Keratinocyte (primary cell): ENCODE measurements around the gene ARMC9. TPM values are rescaled to one million over a fixed set of nuclear protein-coding genes. Genes with fewer than 3 reads are reported as not detected.
A peak's percentile ranks its signal among the peaks of the same experiment; 100 is the strongest.

Experiments used
- DNase-seq: peaks from one replicate; pipeline ENCODE4 v3.0.0-alpha.2; 2011; ENCODE audit warnings: low read depth, missing footprints, low spot score
- FAIRE-seq: peaks from 2 replicates; lab custom pipeline; 2011; peaks lifted over from hg19 to GRCh38; lab: Jason Lieb, UNC
- H2AFZ ChIP-seq: 2 replicates; pipeline ENCODE4 v1.6.0; 2012; ENCODE audit warnings: low read length, control low read depth, inconsistent platforms; ENCODE audit not compliant: control insufficient read depth
- H3K27ac ChIP-seq: 2 replicates; pipeline ENCODE4 v1.5.1; 2011; ENCODE audit warnings: low read length; ENCODE audit not compliant: control insufficient read depth, insufficient read depth
- H3K27me3 ChIP-seq: 3 replicates; pipeline ENCODE4 v1.6.0; 2011; ENCODE audit warnings: low read length; ENCODE audit not compliant: control insufficient read depth, insufficient read depth; ENCODE audit errors: extremely low read depth
- H3K36me3 ChIP-seq, 2 experiments: 2 replicates in 1 of 2; 3 replicates in 1 of 2; pipeline ENCODE4 v1.5.1; 2011; ENCODE audit warnings: low read length in 2 of 2, mild to moderate bottlenecking in 1 of 2; ENCODE audit not compliant: control insufficient read depth in 2 of 2, insufficient read depth in 2 of 2; ENCODE audit errors: extremely low read depth in 1 of 2
- H3K4me1 ChIP-seq: 3 replicates; pipeline ENCODE4 v1.5.1; 2011; ENCODE audit warnings: low read length; ENCODE audit not compliant: control insufficient read depth, insufficient read depth; ENCODE audit errors: extremely low read depth
- H3K4me2 ChIP-seq: 3 replicates; pipeline ENCODE4 v1.6.0; 2011; ENCODE audit warnings: low read depth, low read length; ENCODE audit not compliant: control insufficient read depth, insufficient read depth; ENCODE audit errors: extremely low read depth
- H3K4me3 ChIP-seq, 3 experiments: fragments of 200-600 bp in 1 of 3; sonication (generic) in 1 of 3; 2 replicates in 2 of 3; 3 replicates in 1 of 3; pipeline ENCODE4 v1.5.1; 2011 to 2016; ENCODE audit warnings: low read length in 3 of 3, mild to moderate bottlenecking in 3 of 3, control low read depth in 2 of 3, inconsistent platforms in 1 of 3, low read depth in 1 of 3, mixed read lengths in 1 of 3, mixed run types in 1 of 3, moderate library complexity in 1 of 3; ENCODE audit not compliant: control insufficient read depth in 2 of 3, insufficient read depth in 2 of 3; ENCODE audit errors: extremely low read depth in 1 of 3
- H3K79me2 ChIP-seq: 2 replicates; pipeline ENCODE4 v1.6.0; 2012; ENCODE audit warnings: low read length; ENCODE audit not compliant: control insufficient read depth, insufficient read depth
- H3K9ac ChIP-seq: 3 replicates; pipeline ENCODE4 v1.6.0; 2011; ENCODE audit warnings: low read length; ENCODE audit not compliant: control insufficient read depth, insufficient read depth; ENCODE audit errors: extremely low read depth
- H3K9me1 ChIP-seq: 3 replicates; pipeline ENCODE4 v1.6.0; 2011; ENCODE audit warnings: low read length; ENCODE audit not compliant: control insufficient read depth, insufficient read depth; ENCODE audit errors: extremely low read depth
- H3K9me3 ChIP-seq: 2 replicates; pipeline ENCODE4 v1.5.1; 2012; ENCODE audit warnings: low read depth, low read length; ENCODE audit not compliant: control insufficient read depth
- H4K20me1 ChIP-seq: 3 replicates; pipeline ENCODE4 v1.6.0; 2011; ENCODE audit warnings: low read length; ENCODE audit not compliant: control insufficient read depth, insufficient read depth; ENCODE audit errors: extremely low read depth
- CTCF ChIP-seq, 3 experiments: IDR thresholded peaks in 1 of 3; conservative IDR thresholded peaks in 1 of 3; optimal IDR thresholded peaks in 1 of 3; 2 replicates in 2 of 3; 3 replicates in 1 of 3; pipeline versions ENCODE3 to v1.5.1; 2011; ENCODE audit warnings: low read length in 3 of 3, mild to moderate bottlenecking in 3 of 3, moderate library complexity in 2 of 3, control low read depth in 1 of 3, inconsistent platforms in 1 of 3; ENCODE audit not compliant: insufficient read depth in 2 of 3; ENCODE audit errors: extremely low read depth in 1 of 3
- EZH2 ChIP-seq: IDR thresholded peaks from one replicate; pipeline ENCODE4 v1.6.1; 2012; ENCODE audit warnings: inconsistent platforms, mild to moderate bottlenecking, low read length, moderate library complexity
- dilution Hi-C: fragments of 300-500 bp; cut with MboI; formaldehyde crosslinking; loops from one replicate; pipeline ENCODE4 v1.7.0; 2020; ENCODE audit warnings: low sequenced_read_pairs; ENCODE audit not compliant: extremely low pct_ligation_motif_present
- polyA plus RNA-seq, 5 experiments: library from polyadenylated mRNA; depleted of rRNA in 3 of 5; stranded (reverse) in 3 of 5; stranded (forward) in 1 of 5; unstranded in 1 of 5; fragments of >200 nt; gene quantifications; 1 replicate in 1 of 5; 2 replicates in 3 of 5; 3 replicates in 1 of 5; pipeline versions ENCODE4 v1.2.1 to v1.2.3, GENCODE V29; 2011 to 2012; ENCODE audit warnings: missing spikeins in 2 of 5, low read depth in 1 of 5, low replicate concordance in 1 of 5

ARMC9 gene
- polyA plus RNA-seq, 1 donor (not counting 4 experiments of a cell fraction or from before 2014, with no cell fraction given) = 16.2 TPM

- dilution Hi-C loops = no loop called here
- Histone ChIP-seq H2AFZ (no peak overlapping the region), H3K9me3 (no peaks in the 10 kb centered on the region), H3K79me2 (no peaks in the 10 kb centered on the region), H3K9me1 (no peaks in the 10 kb centered on the region), H3K36me3 (peaks cover 0 to under 1% of the 10 kb centered on the region in 2 experiments), H3K4me1 (peaks cover 20% of the 10 kb centered on the region), H3K27me3 (no peaks in the 10 kb centered on the region), H3K9ac (no peak overlapping the region), H4K20me1 (no peaks in the 10 kb centered on the region), H3K4me3 (no peak overlapping the region), H3K4me2 (peak overlapping the region; percentile 11), H3K27ac (peak overlapping the region; percentile 90)
- TF ChIP-seq CTCF (optimal IDR thresholded peaks at IDR 0.05 in 1 of 3, IDR thresholded peaks at IDR 0.05 in 1 of 3, conservative IDR thresholded peaks at IDR 0.05 in 1 of 3; ENCODE audit: extremely low read depth in 1 of 3, insufficient read depth in 2 of 3, low read length in 3 of 3) (no peak), EZH2 (no peak)
- peak; percentile 95 for FAIRE-seq
- DNase-seq = peak; percentile 95
These were observed 89.3 kb downstream of the ARMC9 start for GRCh38 chr2:231287696-231288095.

GRCh38 chr2:231288590-231288989 is 90.2 kb downstream of the ARMC9 start:
- Histone ChIP-seq H3K9ac (no peak overlapping the region), H3K27ac (no peak overlapping the region), H3K27me3 (no peaks in the 10 kb centered on the region), H3K4me3 (no peak overlapping the region), H4K20me1 (no peaks in the 10 kb centered on the region), H3K79me2 (no peaks in the 10 kb centered on the region), H3K9me3 (no peaks in the 10 kb centered on the region), H2AFZ (no peak overlapping the region), H3K9me1 (no peaks in the 10 kb centered on the region), H3K4me2 (no peak overlapping the region), H3K36me3 (peaks cover 0 to 2% of the 10 kb centered on the region in 2 experiments), H3K4me1 (peaks cover 20% of the 10 kb centered on the region)
- dilution Hi-C loops = no loop called here
- no peak for DNase-seq
- TF ChIP-seq CTCF (optimal IDR thresholded peaks at IDR 0.05 in 1 of 3, IDR thresholded peaks at IDR 0.05 in 1 of 3, conservative IDR thresholded peaks at IDR 0.05 in 1 of 3; ENCODE audit: extremely low read depth in 1 of 3, insufficient read depth in 2 of 3, low read length in 3 of 3) = no peak
- no peak for TF ChIP-seq EZH2
- FAIRE-seq = no peak
